ENCODE data around the gene MYO5B.

The MYO5B gene

GRCh38 chr18:49850636-49851035 is 344.3 kb downstream of the MYO5B start:
- CTCF ChIA-PET: interaction anchor here (1.1 to 14.4 kb wide), 5 partner anchors 9 to 341 kb away, joined by 4 to 241 read pairs (median 20); partner anchors contain the start of gene LIPG
- H3K4me3 ChIP-seq (ENCODE audit: low read depth, low read length): no peak overlapping the region
- POLR2A ChIA-PET: no interaction called here
- TF ChIP-seq, protein P1, sequence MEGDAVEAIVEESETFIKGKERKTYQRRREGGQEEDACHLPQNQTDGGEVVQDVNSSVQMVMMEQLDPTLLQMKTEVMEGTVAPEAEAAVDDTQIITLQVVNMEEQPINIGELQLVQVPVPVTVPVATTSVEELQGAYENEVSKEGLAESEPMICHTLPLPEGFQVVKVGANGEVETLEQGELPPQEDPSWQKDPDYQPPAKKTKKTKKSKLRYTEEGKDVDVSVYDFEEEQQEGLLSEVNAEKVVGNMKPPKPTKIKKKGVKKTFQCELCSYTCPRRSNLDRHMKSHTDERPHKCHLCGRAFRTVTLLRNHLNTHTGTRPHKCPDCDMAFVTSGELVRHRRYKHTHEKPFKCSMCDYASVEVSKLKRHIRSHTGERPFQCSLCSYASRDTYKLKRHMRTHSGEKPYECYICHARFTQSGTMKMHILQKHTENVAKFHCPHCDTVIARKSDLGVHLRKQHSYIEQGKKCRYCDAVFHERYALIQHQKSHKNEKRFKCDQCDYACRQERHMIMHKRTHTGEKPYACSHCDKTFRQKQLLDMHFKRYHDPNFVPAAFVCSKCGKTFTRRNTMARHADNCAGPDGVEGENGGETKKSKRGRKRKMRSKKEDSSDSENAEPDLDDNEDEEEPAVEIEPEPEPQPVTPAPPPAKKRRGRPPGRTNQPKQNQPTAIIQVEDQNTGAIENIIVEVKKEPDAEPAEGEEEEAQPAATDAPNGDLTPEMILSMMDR (IDR thresholded peaks at IDR 0.05; ENCODE audit: insufficient read depth, low read length, missing control alignments): no peak
- DNase-seq (ENCODE audit: low read depth, low spot score): no peak

GRCh38 chr18:49849331-49850217 is 345.4 kb downstream of the MYO5B start:
- no peak overlapping the region for H3K4me3 ChIP-seq (ENCODE audit: low read depth, low read length)
- ChIA-PET POLR2A (interaction anchor here (1.0 kb wide), 1 partner anchor 36 kb away, joined by 5 read pairs; no protein-coding TSS in a partner anchor), CTCF (interaction anchor here (2.1 to 5.7 kb wide), 3 partner anchors 11 to 340 kb away, joined by 4 to 65 read pairs (median 20); no protein-coding TSS in a partner anchor)
- TF ChIP-seq, protein P1 (IDR thresholded peaks at IDR 0.05; ENCODE audit: insufficient read depth, low read length, missing control alignments): no peak
- DNase-seq (ENCODE audit: low read depth, low spot score): no peak

DNA sequence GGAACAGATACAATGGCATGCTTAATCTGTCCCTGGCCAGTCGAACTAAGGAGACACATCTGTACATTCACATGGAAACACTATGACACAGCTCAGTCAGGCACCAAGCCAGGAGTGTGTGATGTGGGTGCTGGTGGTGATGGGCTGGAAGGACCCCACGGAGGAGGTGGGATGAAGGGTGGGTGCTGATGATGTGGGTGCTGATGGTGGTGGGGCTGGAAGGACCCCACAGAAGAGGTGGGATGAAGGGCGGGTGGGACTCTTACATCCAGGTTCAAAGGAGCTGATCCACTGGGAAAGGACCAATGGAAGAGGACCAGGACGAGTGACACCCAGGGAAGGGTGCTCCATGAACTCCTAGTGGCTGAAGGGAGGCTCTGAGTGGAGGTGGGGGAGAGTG is 346.8 kb downstream of the MYO5B start:
- no peak for DNase-seq (ENCODE audit: low read depth, low spot score)

GRCh38 chr18:49847524-49847923 is 347.4 kb downstream of the MYO5B start:
- no peak for DNase-seq (ENCODE audit: low read depth, low spot score)
- POLR2A ChIA-PET: no interaction called here
- TF ChIP-seq, protein P1 (IDR thresholded peaks at IDR 0.05; ENCODE audit: insufficient read depth, low read length, missing control alignments): no peak
- CTCF ChIA-PET: interaction anchor here (1.0 to 5.7 kb wide), 5 partner anchors 8 to 288 kb away, joined by 4 to 65 read pairs (median 4); no protein-coding TSS in a partner anchor
- no peak overlapping the region for H3K4me3 ChIP-seq (ENCODE audit: low read depth, low read length)

More for the DNA sequence above, 346.8 kb downstream of the MYO5B start:
- TF ChIP-seq, protein P1 (IDR thresholded peaks at IDR 0.05; ENCODE audit: insufficient read depth, low read length, missing control alignments): no peak
- no peak overlapping the region for H3K4me3 ChIP-seq (ENCODE audit: low read depth, low read length)
- POLR2A ChIA-PET: no interaction called here
- CTCF ChIA-PET: interaction anchor here (1.8 to 5.7 kb wide), 4 partner anchors 10 to 338 kb away, joined by 4 to 65 read pairs (median 12); no protein-coding TSS in a partner anchor

DNA sequence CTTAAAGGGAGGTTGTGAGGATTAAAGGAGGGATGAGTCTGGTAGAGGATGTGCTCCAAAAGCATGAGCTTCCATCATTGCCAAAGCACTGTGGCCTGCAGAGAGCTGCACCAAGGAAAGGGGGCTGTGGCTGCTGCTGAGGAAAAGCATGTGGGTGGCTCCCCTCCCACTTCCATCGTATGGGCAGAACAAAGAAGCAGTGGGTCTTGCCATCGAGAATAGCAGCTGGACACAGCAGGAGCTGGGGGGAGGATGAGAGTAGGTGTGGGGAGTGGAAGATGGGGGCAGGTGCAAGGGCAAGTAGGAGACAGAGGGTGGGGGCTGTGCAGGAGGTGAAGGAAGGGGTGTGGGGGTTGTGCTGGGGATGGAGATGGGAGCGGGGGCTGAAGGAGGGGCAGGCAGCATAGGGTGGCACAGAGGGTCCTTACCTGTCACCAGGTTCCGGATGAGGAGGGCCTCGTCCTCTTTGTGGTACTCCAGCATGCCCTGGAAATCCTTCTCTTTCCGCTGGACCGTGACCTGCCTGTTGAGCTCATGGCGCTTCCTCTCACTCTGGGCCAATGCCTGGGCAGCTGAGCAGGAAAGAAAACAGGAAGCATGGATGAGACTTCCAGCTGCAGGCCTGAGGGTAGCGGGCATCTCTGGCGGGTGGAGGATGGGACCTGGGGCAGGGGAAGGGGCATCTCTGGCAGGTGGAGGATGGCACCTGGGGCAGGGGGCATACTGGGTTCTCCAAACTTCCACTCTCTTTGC is 348.1 kb downstream of the MYO5B start:
- DNase-seq (ENCODE audit: low read depth, low spot score): no peak
- ChIA-PET CTCF (interaction anchor here (1.0 to 5.7 kb wide), 6 partner anchors 8 to 336 kb away, joined by 4 to 65 read pairs (median 4); no protein-coding TSS in a partner anchor), POLR2A (no interaction called here)
- TF ChIP-seq, protein P1 (IDR thresholded peaks at IDR 0.05; ENCODE audit: insufficient read depth, low read length, missing control alignments): no peak
- H3K4me3 ChIP-seq (ENCODE audit: low read depth, low read length): no peak overlapping the region

GRCh38 chr18:49846361-49846662 is 348.6 kb downstream of the MYO5B start:
- ChIA-PET CTCF (interaction anchor here (1.2 to 5.7 kb wide), 4 partner anchors 9 to 335 kb away, joined by 4 to 65 read pairs (median 6); no protein-coding TSS in a partner anchor), POLR2A (no interaction called here)
- no peak overlapping the region for H3K4me3 ChIP-seq (ENCODE audit: low read depth, low read length)
- DNase-seq (ENCODE audit: low read depth, low spot score): no peak
- TF ChIP-seq, protein P1 (IDR thresholded peaks at IDR 0.05; ENCODE audit: insufficient read depth, low read length, missing control alignments): no peak
